GM18951 (cell line): ENCODE data around the gene GAGE12J.
"Not testable (repeated sequence)": the region's sequence is repeated elsewhere in the genome, so short reads cannot be mapped to it uniquely, and the experiment has no call there.

ENCODE experiments used
- POLR2A ChIP-seq: IDR thresholded peaks from 4 replicates; pipeline ENCODE4 v1.6.1; 2011; ENCODE audit warnings: mild to moderate bottlenecking; ENCODE audit not compliant: insufficient read length, insufficient read depth; ENCODE audit errors: extremely low read depth
- in situ Hi-C: fragments of 300-500 bp; cut with MboI; formaldehyde crosslinking; loops from one replicate; pipeline ENCODE4 v1.12.0; 2022; ENCODE audit warnings: low sequenced_read_pairs, mixed read lengths, inconsistent platforms; ENCODE audit not compliant: unreplicated experiment

Gene GAGE12J

GRCh38 chrX:49292400-49293362 is 29.2 kb upstream of the GAGE12J start:
- in situ Hi-C loops = no loop called here
- no peak for TF ChIP-seq POLR2A

DNA sequence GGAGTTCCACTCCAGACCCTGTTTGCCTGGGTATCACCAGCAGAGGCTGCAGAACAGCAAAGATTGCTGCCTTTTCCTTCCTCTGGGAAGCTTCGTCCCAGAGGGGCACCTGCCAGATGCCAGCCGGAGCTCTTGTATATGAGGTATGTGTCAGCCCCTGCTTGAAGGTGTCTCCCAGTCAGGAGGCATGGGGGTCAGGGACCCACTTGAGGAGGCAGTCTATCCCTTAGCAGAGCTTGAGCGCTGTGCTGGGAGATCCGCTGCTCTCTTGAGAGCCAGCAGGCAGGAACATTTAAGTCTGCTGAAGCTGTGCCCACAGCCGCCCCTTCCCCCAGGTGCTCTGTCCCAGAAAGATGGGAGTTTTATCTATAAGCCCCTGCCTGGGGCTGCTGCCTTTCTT is 22.5 kb upstream of the GAGE12J start:
- in situ Hi-C loops = not testable (repeated sequence)

GRCh38 chrX:49300703-49301102 is 21.1 kb upstream of the GAGE12J start:
- no peak for TF ChIP-seq POLR2A
- in situ Hi-C loops = loop anchor here (25.0 kb wide), 1 partner anchor 262 kb away; the partner anchor contains the start of genes GAGE12E, GAGE12F and GAGE12G

GRCh38 chrX:49303346-49303745 is 18.5 kb upstream of the GAGE12J start, which contains the start of gene GAGE10:
TSS of gene GAGE10 (plus strand) at chrX:49303646. CDS start at chrX:49304860, 1,214 bp downstream.
- TF ChIP-seq POLR2A = no peak

DNA sequence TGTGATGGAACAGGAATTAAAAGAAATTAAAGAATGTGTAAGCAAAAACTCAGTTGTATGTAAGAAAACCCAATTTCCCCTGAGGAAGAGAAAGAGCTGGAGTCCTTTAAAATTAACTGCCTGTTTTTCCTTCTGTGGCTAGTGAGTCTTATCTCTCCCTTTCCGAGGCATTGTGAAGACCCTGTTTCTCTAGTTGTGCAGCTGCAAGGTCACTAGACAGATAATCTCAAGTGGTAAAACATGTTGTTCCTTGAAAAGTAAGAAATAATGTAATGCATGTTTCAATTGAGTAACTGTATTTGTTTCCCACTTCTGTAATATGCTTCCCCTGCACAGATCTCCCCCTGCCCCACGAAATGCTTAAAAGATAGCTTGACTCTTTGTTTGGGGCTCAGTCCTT is 14.1 kb upstream of the GAGE12J start:
- in situ Hi-C loops = loop anchor here (25.0 kb wide), 1 partner anchor 255 kb away; the partner anchor contains the start of genes GAGE12E, GAGE12F and GAGE12G

More at GRCh38 chrX:49303346-49303745, 18.5 kb upstream of the GAGE12J start, which contains the start of gene GAGE10:
- in situ Hi-C loops = loop anchor here (25.0 kb wide), 1 partner anchor 259 kb away; the partner anchor contains the start of genes GAGE12E, GAGE12F and GAGE12G

DNA sequence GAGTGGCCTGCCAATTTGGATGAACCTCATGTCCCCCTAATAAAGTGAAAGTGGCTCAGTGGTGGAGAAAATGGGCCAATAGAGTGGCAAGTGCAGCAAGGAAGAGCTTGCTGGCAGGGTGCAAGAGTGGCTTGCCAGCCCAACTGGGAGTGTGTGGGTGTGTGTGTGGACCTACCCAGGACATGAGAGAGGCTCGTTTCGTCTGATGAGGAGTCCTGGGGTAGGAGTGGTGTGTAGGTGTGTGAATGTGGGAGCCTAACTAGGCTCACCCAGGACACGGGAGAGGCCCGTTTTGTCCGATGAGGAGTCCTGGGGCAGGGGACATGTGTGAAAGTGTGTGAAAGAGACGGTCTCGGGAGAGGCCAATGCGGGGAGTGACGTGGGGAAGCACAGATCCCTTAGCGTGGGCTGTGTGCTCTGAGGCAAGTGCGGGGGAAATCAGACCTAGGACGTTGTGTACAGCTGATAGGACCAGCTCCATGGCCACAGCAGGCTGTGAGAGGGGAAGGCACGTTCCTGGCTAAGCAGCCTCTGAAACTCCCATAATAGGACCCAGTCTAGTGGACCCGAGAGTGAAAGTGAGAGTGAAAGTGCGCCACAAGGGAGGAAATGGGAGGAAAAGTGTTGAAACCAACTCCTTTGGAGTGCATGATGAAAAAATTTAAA is 13.1 kb upstream of the GAGE12J start:
- in situ Hi-C loops = loop anchor here (25.0 kb wide), 1 partner anchor 254 kb away; the partner anchor contains the start of genes GAGE12E, GAGE12F and GAGE12G
- no peak for TF ChIP-seq POLR2A

DNA sequence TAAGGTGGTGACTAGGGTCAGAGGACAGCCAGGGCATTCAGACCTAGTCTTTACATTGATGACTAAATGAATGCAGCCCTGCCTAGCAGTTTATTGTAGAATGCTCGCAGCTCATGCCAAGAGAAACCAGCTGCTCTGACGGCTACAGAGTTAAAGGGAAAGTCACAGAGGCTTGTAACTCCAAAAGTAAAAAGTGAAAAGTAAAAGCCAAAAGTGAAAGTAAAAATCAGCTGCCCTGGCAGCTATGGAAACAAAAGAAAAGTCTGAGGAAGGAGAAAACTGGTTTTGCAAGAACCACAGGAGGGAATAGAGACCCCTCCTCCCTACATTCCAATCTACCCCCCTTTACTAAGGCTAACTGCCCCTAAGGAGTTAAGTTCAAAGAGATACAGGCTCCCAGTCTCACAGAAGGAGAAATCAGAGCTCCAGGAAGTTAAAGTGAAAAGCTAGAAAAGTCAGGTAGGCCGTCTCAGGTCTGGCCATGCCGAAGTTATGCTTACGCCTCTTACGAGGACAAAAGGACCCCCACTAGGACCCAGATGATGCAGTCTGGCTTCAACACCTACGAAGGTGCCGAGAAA is 12.3 kb upstream of the GAGE12J start:
- TF ChIP-seq POLR2A = no peak
- in situ Hi-C loops = loop anchor here (25.0 kb wide), 1 partner anchor 253 kb away; the partner anchor contains the start of genes GAGE12E, GAGE12F and GAGE12G

- no peak for TF ChIP-seq POLR2A
- in situ Hi-C loops = loop anchor here (25.0 kb wide), 1 partner anchor 252 kb away; the partner anchor contains the start of genes GAGE12E, GAGE12F and GAGE12G
These were observed 11.5 kb upstream of the GAGE12J start for GRCh38 chrX:49310371-49310770.

GRCh38 chrX:49312176-49312575 is 9.7 kb upstream of the GAGE12J start:
- in situ Hi-C loops = loop anchor here (25.0 kb wide), 1 partner anchor 250 kb away; the partner anchor contains the start of genes GAGE12E, GAGE12F and GAGE12G
- TF ChIP-seq POLR2A = no peak

GRCh38 chrX:49316085-49316484 is 5.8 kb upstream of the GAGE12J start:
- in situ Hi-C loops = loop anchor here (25.0 kb wide), 1 partner anchor 246 kb away; the partner anchor contains the start of genes GAGE12E, GAGE12F and GAGE12G
- no peak for TF ChIP-seq POLR2A

DNA sequence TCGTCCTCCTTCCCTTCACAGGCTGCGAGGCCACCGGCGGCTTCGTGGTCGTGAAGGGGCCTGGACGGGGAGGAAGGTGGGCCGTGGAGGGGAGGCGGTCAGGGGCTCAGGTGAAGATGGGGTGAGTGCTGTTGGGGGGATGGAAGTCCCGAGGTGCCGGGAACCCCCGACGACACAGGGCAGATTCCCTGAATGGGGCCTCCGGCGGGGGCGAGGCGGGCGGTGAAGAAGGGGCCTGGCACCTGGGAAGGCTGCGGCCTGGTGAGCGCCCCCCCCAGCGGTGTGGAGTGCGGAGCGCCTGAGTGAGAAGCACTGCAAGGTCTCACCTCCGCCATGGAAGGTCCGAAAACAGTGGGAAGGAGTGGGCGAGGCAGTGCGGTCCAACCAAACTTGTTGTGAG is 429 bp downstream of the GAGE12J start:
- in situ Hi-C loops = loop anchor here (25.0 kb wide), 1 partner anchor 240 kb away; the partner anchor contains the start of genes GAGE12E, GAGE12F and GAGE12G

DNA sequence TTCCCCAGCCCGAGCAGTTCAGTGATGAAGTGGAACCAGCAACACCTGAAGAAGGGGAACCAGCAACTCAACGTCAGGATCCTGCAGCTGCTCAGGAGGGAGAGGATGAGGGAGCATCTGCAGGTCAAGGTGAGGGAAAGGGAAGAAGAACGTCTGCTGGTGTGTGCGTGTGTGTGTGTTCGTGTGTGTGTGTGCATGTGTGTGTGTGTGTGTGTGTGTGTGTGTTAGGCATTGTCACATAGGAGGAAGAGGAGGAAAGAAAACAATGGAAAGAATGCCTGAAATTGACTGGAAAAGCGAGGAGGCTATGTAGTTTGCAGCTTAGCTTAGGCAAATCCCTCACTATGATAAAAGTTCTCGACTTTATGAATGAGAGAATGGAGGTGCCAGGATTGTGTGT is 1.9 kb downstream of the GAGE12J start:
- in situ Hi-C loops = loop anchor here (25.0 kb wide), 1 partner anchor 239 kb away; the partner anchor contains the start of genes GAGE12E, GAGE12F and GAGE12G

- in situ Hi-C loops = loop anchor here (25.0 kb wide), 1 partner anchor 307 kb away; no protein-coding TSS in a partner anchor
These were observed 8.6 kb downstream of the GAGE12J start for GRCh38 chrX:49330421-49330820.

DNA sequence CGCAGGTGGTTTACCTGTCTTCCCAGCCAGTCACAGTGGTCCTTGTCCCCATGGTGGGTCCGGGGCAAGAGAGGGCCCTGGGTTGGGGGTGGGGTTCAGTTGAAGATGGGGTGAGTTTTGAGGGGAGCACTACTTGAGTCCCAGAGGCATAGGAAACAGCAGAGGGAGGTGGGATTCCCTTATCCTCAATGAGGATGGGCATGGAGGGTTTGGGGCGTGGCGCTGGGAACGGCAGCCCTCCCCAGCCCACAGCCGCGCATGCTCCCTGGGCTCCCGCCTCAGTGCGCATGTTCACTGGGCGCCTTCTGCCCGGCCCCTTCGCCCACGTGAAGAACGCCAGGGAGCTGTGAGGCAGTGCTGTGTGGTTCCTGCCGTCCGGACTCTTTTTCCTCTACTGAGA is 9.4 kb downstream of the GAGE12J start, which contains the start of gene GAGE13:
Gene GAGE13 (plus strand): TSS at position 301 of the 400 bp plus-strand sequence. CDS start 1,156 bp downstream, outside the sequence.
- in situ Hi-C loops = loop anchor here (25.0 kb wide), 1 partner anchor 306 kb away; no protein-coding TSS in a partner anchor

- in situ Hi-C loops = loop anchor here (25.0 kb wide), 1 partner anchor 305 kb away; no protein-coding TSS in a partner anchor
These were observed 10.0 kb downstream of the GAGE12J start for GRCh38 chrX:49331841-49332240.

DNA sequence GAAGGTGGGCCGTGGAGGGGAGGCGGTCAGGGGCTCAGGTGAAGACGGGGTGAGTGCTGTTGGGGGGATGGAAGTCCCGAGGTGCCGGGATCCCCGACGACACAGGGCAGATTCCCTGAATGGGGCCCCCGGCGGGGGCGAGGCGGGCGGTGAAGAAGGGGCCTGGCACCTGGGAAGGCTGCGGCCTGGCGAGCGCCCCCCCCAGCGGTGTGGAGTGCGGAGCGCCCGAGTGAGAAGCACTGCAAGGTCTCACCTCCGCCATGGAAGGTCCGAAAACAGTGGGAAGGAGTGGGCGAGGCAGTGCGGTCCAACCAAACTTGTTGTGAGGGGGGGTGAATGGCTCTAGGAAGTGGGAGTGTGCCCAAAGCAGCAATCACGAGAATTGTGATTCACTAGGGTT is 19.6 kb downstream of the GAGE12J start:
- in situ Hi-C loops = loop anchor here (25.0 kb wide), 1 partner anchor 296 kb away; no protein-coding TSS in a partner anchor

GRCh38 chrX:49344496-49345175 is 22.8 kb downstream of the GAGE12J start:
- in situ Hi-C loops = loop anchor here (25.0 kb wide), 1 partner anchor 293 kb away; no protein-coding TSS in a partner anchor
